WTC11 (cell line): ENCODE results near the gene SECISBP2L. TPM values are rescaled to one million over a fixed set of nuclear protein-coding genes. Genes with fewer than 3 reads are reported as not detected.

Source experiments
- ATAC-seq: fragments of 200-7000 bp; cut with Tn5 transposase; 2 replicates; pipeline ENCODE4 v1.10.0; 2021; ENCODE audit warnings: mild to moderate bottlenecking, moderate library complexity
- CTCF ChIA-PET: fragments of 300-600 bp; sonication (Branson Sonifier 250); formaldehyde crosslinking; loops from one replicate; lab custom pipeline; 2021; ENCODE audit warnings: antibody characterized with exemption; lab: Charles Lee
- POLR2A ChIA-PET: fragments of 350-600 bp; sonication (Branson Sonifier 250); formaldehyde crosslinking; loops from one replicate; lab custom pipeline; 2021; ENCODE audit warnings: antibody characterized with exemption; lab: Charles Lee
- DNase-seq: peaks from one replicate; pipeline ENCODE4 v3.0.0; 2021; ENCODE audit warnings: low spot score
- H3K27ac Mint-ChIP-seq: 2 replicates; pipeline ENCODE4 v1.8.0; 2021; ENCODE audit warnings: mixed read lengths
- H3K27me3 Mint-ChIP-seq: 2 replicates; pipeline ENCODE4 v1.8.0; 2021; ENCODE audit warnings: low read depth, mild to moderate bottlenecking, moderate library complexity, mixed read lengths
- H3K36me3 Mint-ChIP-seq: 2 replicates; pipeline ENCODE4 v1.8.0; 2021; ENCODE audit warnings: mixed read lengths
- H3K4me1 Mint-ChIP-seq: 2 replicates; pipeline ENCODE4 v1.8.0; 2022; ENCODE audit warnings: mixed read lengths
- H3K4me3 Mint-ChIP-seq: 2 replicates; pipeline ENCODE4 v1.8.0; 2021; ENCODE audit warnings: mild to moderate bottlenecking, moderate library complexity, mixed read lengths
- H3K9me3 Mint-ChIP-seq: 2 replicates; pipeline ENCODE4 v1.8.0; 2021; ENCODE audit warnings: mixed read lengths
- ATF3 ChIP-seq: sonication (generic); formaldehyde crosslinking; conservative IDR thresholded peaks from 2 replicates; pipeline ENCODE4 v1.8.1; 2022; ENCODE audit warnings: mild to moderate bottlenecking, missing genetic modification reagents
- E2F1 ChIP-seq: sonication (generic); formaldehyde crosslinking; IDR thresholded peaks from 2 replicates; pipeline ENCODE4 v1.8.0; 2022; ENCODE audit warnings: mild to moderate bottlenecking, missing genetic modification reagents
- ELF4 ChIP-seq: sonication (generic); formaldehyde crosslinking; IDR thresholded peaks from 2 replicates; pipeline ENCODE4 v1.8.1; 2022; ENCODE audit warnings: low read depth, mild to moderate bottlenecking, moderate library complexity, missing genetic modification reagents
- ETV6 ChIP-seq: sonication (generic); formaldehyde crosslinking; IDR thresholded peaks from 2 replicates; pipeline ENCODE4 v1.8.1; 2022; ENCODE audit warnings: mild to moderate bottlenecking, missing genetic modification reagents
- HMGXB4 ChIP-seq: sonication (generic); formaldehyde crosslinking; IDR thresholded peaks from 2 replicates; pipeline ENCODE4 v1.8.1; 2023; ENCODE audit warnings: mild to moderate bottlenecking, moderate library complexity, missing genetic modification reagents
- KAT7 ChIP-seq: sonication (generic); formaldehyde crosslinking; IDR thresholded peaks from 2 replicates; pipeline ENCODE4 v1.8.1; 2023; ENCODE audit warnings: missing genetic modification reagents, mild to moderate bottlenecking, borderline replicate concordance
- MLX ChIP-seq: sonication (generic); formaldehyde crosslinking; IDR thresholded peaks from 2 replicates; pipeline ENCODE4 v1.8.1; 2023; ENCODE audit warnings: mild to moderate bottlenecking, missing genetic modification reagents, moderate library complexity
- MXD4 ChIP-seq: fragments of 250-450 bp; sonication (Bioruptor Pico); IDR thresholded peaks from 2 replicates; pipeline ENCODE4 v1.8.0; 2021; ENCODE audit warnings: mild to moderate bottlenecking, moderate library complexity, borderline replicate concordance
- NR1H2 ChIP-seq: sonication (generic); formaldehyde crosslinking; IDR thresholded peaks from 2 replicates; pipeline ENCODE4 v1.9.0; 2021; ENCODE audit warnings: mild to moderate bottlenecking, moderate library complexity, missing genetic modification reagents
- PRDM15 ChIP-seq: sonication (generic); formaldehyde crosslinking; IDR thresholded peaks from 2 replicates; pipeline ENCODE4 v1.8.0; 2022; ENCODE audit warnings: missing genetic modification reagents
- RELA ChIP-seq: sonication (generic); formaldehyde crosslinking; IDR thresholded peaks from 2 replicates; pipeline ENCODE4 v1.8.1; 2022; ENCODE audit warnings: missing genetic modification reagents, mild to moderate bottlenecking, borderline replicate concordance
- RORB ChIP-seq: fragments of 250-450 bp; sonication (Bioruptor Pico); IDR thresholded peaks from 2 replicates; pipeline ENCODE4 v1.9.0; 2021; ENCODE audit warnings: mild to moderate bottlenecking
- STAT6 ChIP-seq: sonication (generic); formaldehyde crosslinking; conservative IDR thresholded peaks from 2 replicates; pipeline ENCODE4 v1.8.1; 2023; ENCODE audit warnings: mild to moderate bottlenecking, low read depth, missing genetic modification reagents, moderate library complexity
- USF1 ChIP-seq: sonication (generic); formaldehyde crosslinking; IDR thresholded peaks from 2 replicates; pipeline ENCODE4 v1.8.0; 2022; ENCODE audit warnings: mild to moderate bottlenecking, missing genetic modification reagents
- USF2 ChIP-seq: sonication (generic); formaldehyde crosslinking; IDR thresholded peaks from 2 replicates; pipeline ENCODE4 v1.8.1; 2023; ENCODE audit warnings: mild to moderate bottlenecking, missing genetic modification reagents, moderate library complexity
- ZBTB21 ChIP-seq: sonication (generic); formaldehyde crosslinking; IDR thresholded peaks from 2 replicates; pipeline ENCODE4 v1.8.1; 2023; ENCODE audit warnings: mild to moderate bottlenecking, missing genetic modification reagents, borderline replicate concordance
- ZNF219 ChIP-seq: sonication (generic); formaldehyde crosslinking; IDR thresholded peaks from 2 replicates; pipeline ENCODE4 v1.8.0; 2023; ENCODE audit warnings: missing genetic modification reagents, mild to moderate bottlenecking, borderline replicate concordance
- ZNF232 ChIP-seq: sonication (generic); formaldehyde crosslinking; IDR thresholded peaks from 2 replicates; pipeline ENCODE4 v1.8.0; 2022; ENCODE audit warnings: mild to moderate bottlenecking, missing genetic modification reagents
- ZNF512 ChIP-seq: sonication (generic); formaldehyde crosslinking; IDR thresholded peaks from 2 replicates; pipeline ENCODE4 v1.8.1; 2022; ENCODE audit warnings: missing genetic modification reagents, borderline replicate concordance
- ZNF671 ChIP-seq: fragments of 250-450 bp; sonication (Bioruptor Pico); IDR thresholded peaks from 2 replicates; pipeline ENCODE4 v1.8.0; 2021; ENCODE audit warnings: mild to moderate bottlenecking
- total RNA-seq: library from RNA; stranded (reverse); gene quantifications from 3 replicates; pipeline ENCODE4 v1.2.3, GENCODE V29; 2021

The SECISBP2L gene
- total RNA-seq, 1 experiment from 2014 or later = 30.4 TPM

GRCh38 chr15:49036650-49037545 is 9.3 kb downstream of the SECISBP2L start:
- POLR2A ChIA-PET = interaction anchor here (1.0 kb wide), 1 partner anchor 9 kb away, joined by 3 read pairs; the partner anchor contains the start of gene SECISBP2L
- no peak overlapping the region for H3K4me3 Mint-ChIP-seq
- no peaks in the 10 kb centered on the region; the same call in 1 of the 2 replicates for H3K36me3 Mint-ChIP-seq
- no peak for ATAC-seq
- H3K9me3 Mint-ChIP-seq = no peaks in the 10 kb centered on the region
- H3K27me3 Mint-ChIP-seq = no peaks in the 10 kb centered on the region
- CTCF ChIA-PET = no interaction called here
- DNase-seq = no peak
- H3K4me1 Mint-ChIP-seq = peaks cover 4% of the 10 kb centered on the region; the same call in 1 of the 2 replicates
- TF ChIP-seq HMGXB4 (CRISPR knock-in tag) = no peak
- TF ChIP-seq ATF3 = no peak
- TF ChIP-seq ZNF671 (CRISPR knock-in tag) = no peak
- TF ChIP-seq KAT7 (CRISPR knock-in tag) = no peak
- TF ChIP-seq ZBTB21 (CRISPR knock-in tag) = no peak
- TF ChIP-seq STAT6 (CRISPR knock-in tag) = no peak
- TF ChIP-seq ZNF512 (CRISPR knock-in tag) = no peak
- TF ChIP-seq RELA = no peak
- no peak for TF ChIP-seq MXD4 (CRISPR knock-in tag)
- no peak for TF ChIP-seq ELF4 (CRISPR knock-in tag)
- no peak for TF ChIP-seq USF1 (CRISPR knock-in tag)
- no peak for TF ChIP-seq RORB (CRISPR knock-in tag)
- no peak for TF ChIP-seq ETV6 (CRISPR knock-in tag)
- no peak overlapping the region for H3K27ac Mint-ChIP-seq

- CTCF ChIA-PET = no interaction called here
- no peak for TF ChIP-seq MXD4 (CRISPR knock-in tag)
- TF ChIP-seq ZNF219 (CRISPR knock-in tag) = no peak
- TF ChIP-seq PRDM15 = no peak
- no peak for TF ChIP-seq USF2
- TF ChIP-seq NR1H2 (CRISPR knock-in tag) = no peak
- TF ChIP-seq ZNF232 = no peak
- TF ChIP-seq MLX (CRISPR knock-in tag) = no peak
- TF ChIP-seq E2F1 (CRISPR knock-in tag) = no peak
Observed at GRCh38 chr15:49035825-49036224, 10.4 kb downstream of the SECISBP2L start.

More at GRCh38 chr15:49035825-49036224, 10.4 kb downstream of the SECISBP2L start:
- no peaks in the 10 kb centered on the region for H3K27me3 Mint-ChIP-seq
- H3K27ac Mint-ChIP-seq = no peak overlapping the region
- H3K36me3 Mint-ChIP-seq = no peaks in the 10 kb centered on the region; the same call in 1 of the 2 replicates
- DNase-seq (no peak), ATAC-seq (no peak)
- H3K4me1 Mint-ChIP-seq = peaks cover 4% of the 10 kb centered on the region; the same call in 1 of the 2 replicates
- H3K4me3 Mint-ChIP-seq = no peak overlapping the region
- POLR2A ChIA-PET = no interaction called here
- no peaks in the 10 kb centered on the region for H3K9me3 Mint-ChIP-seq
